Caki2 (cell line): ENCODE data around the gene GXYLT2. TPM values are rescaled to one million over a fixed set of nuclear protein-coding genes. Genes with fewer than 3 reads are reported as not detected.
A peak's percentile ranks its signal among the peaks of the same experiment; 100 is the strongest.
"Not testable (repeated sequence)": the region's sequence is repeated elsewhere in the genome, so short reads cannot be mapped to it uniquely, and the experiment has no call there.

Experiments
- DNase-seq: peaks from one replicate; pipeline ENCODE4 v3.0.0-alpha.2; 2015; ENCODE audit warnings: low read depth
- in situ Hi-C: cut with HindIII; loops from 2 replicates; pipeline ENCODE4 v1.10.0; 2016; ENCODE audit warnings: low sequenced_read_pairs, low pct_unique_long_range_greater_than_20kb, mixed read lengths
- total RNA-seq: library from RNA; depleted of rRNA; stranded (reverse); fragments of >200 nt; shearing (Covaris generic); gene quantifications from 2 replicates; pipeline ENCODE4 v1.2.3, GENCODE V29; 2014; ENCODE audit warnings: low replicate concordance

Gene GXYLT2
- total RNA-seq, 1 experiment from 2014 or later: 2.1 TPM

DNA sequence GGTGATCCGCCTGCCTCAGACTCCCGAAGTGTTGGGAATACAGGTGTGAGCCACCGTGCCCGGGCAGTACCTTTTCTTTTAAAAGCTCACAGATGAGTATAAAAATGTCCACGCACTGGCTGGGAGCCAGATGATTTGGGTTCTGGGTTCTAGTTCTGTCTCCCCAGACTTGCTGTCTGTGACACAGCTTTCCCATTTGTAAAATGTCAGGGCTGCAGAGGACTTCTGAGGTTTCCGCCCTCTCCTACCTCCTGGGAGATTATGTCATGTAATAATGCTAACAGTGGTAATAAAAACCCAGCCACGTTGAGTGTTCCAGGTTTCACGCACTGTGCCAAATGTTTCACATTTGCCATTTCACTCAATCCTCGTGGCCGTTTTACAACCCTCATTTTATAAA lies 107.5 kb downstream of the GXYLT2 start:
- in situ Hi-C loops: no loop called here

DNA sequence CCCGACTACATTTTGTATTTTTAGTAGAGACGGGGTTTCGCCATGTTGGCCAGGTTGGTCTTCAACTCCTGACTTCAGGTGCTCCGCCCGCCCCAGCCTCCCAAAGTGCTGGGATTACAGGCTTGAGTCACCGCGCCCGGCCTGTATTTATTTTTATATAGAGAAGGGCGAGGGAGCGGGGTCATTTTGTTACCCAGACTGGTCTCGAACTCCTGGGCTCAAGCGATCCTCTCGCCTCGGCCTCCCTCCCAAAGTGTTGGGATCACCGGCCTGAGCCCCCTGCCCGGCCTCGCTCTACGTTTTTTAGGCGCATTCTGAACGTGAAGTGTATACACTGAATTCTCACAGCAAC lies 108.3 kb downstream of the GXYLT2 start:
- DNase-seq: no peak
- in situ Hi-C loops: no loop called here

More for the DNA sequence above, 107.5 kb downstream of the GXYLT2 start:
- DNase-seq: no peak

DNA sequence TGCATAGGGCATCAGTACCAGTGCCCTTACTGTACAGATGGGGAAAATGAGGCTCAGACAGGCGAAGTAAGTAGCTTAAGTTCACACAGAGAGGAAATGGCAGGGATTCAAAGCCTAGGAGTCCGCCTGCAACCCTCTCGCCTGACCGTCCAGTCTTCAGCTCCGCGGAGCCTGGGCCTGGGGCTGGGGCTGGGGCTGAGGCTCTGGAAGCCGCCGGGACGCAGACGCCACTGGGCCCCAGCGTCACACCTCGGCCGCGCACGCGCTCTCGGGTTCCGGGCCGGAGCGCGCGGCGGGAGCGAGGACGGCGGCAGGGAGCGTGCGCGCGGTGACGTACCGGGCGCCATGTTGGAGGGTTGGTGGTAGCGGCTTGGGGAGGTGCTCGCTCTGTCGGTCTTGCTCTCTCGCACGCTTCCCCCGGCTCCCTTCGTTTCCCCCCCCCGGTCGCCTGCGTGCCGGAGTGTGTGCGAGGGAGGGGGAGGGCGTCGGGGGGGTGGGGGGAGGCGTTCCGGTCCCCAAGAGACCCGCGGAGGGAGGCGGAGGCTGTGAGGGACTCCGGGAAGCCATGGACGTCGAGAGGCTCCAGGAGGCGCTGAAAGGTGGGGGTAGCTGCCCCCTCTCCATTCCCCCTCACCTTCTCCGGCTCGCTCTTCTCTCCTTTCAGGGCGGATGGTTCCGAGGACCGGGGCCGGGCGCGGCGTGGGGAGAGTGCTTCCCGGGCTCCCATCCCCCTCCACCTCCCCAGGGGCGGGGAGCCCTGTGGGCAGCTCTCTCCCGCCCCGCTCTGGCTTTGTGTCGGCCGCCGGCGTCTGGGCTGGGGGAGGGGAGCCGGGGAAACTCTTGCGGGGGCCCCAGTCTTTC lies 108.9 kb downstream of the GXYLT2 start, which contains the start of gene PPP4R2:
PPP4R2 (plus strand) TSS at position 339 of the 861 bp plus-strand sequence; CDS start at position 566, 227 bp downstream.
- peak; percentile 85 for DNase-seq
- in situ Hi-C loops: no loop called here

DNA sequence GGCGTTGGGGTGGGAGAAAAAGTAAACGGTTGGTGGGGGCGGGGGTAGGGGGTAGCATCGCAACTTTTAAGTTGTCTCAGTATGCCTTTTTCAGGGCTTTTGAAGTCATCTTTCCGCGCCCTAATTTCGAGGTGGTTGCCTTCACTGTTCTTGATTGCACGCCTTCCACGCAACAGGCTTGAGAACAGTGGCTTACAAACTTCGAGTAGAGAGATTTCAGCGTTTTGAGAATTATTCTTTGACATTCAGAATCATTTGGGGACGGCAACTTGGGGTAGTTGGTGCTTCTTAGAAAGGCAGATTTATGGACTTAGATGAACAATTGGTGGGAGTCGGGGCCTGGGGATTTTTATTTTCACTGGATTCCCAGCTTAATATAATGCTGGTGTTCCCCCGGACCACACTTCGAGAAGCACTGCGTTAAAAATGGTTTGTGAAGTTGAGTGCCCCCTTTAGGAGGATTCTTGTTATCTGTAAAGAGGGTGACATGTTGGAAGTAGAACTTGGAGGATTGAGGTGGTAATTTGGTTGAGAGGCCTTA lies 109.6 kb downstream of the GXYLT2 start:
- in situ Hi-C loops: no loop called here
- peak; percentile 58 for DNase-seq

DNA sequence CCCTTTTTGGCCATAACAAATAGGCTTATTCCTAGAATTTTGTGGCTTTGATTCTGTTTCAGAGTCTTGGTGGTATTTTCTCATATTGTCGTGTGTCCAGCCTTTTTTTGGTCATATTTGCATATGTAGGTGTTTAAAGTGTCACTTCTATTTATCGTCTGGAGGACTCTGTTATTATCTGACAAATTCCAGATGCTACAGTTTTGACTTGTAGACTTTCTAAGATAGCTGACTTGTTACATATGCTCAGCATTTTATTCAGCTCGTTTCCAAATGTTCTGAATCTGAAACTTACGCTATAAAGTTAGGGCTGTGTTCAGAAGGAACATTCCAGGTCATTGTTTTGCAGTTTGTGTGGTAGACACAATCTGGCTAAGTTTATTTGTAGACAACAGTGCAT lies 110.6 kb downstream of the GXYLT2 start:
- DNase-seq: no peak
- in situ Hi-C loops: no loop called here

DNA sequence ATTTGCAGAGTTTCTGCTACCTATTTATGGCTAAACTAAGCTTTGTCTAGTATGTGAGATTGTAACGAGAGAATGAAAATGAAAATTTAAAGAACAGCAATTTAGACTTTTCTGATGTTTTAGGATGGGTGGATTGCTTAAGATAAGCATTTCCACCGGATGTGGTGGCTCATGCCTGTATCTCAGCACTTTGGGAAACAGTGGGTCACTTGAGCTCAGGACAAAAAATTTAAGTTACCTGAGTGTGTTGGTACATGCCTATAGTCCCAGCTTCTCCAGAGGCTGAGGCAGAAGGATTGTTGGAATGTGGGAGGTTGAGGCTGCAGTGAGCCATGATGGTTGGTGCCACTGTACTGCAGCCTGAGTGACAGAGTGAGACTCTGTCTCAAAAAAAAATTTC lies 112.1 kb downstream of the GXYLT2 start:
- no peak for DNase-seq
- in situ Hi-C loops: no loop called here

DNA sequence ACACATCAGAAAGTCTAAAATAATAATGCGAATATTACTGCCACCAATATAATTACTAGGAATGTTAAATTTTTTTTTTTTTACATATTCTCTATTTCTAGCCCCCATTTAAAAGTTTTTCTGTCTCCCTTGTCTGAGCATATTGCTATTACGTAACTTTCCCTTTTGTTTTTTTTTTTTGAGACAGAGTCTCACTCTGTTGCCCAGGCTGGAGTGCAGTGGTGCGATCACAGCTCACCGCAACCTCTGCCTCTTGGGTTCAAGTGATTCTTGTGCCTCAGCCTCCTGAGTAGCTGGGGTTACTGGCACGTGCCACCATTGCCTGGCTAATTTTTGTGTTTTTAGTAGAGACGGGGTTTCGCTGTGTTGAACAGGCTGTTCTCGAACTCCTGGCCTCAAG lies 115.2 kb downstream of the GXYLT2 start:
- in situ Hi-C loops: not testable (repeated sequence)

DNA sequence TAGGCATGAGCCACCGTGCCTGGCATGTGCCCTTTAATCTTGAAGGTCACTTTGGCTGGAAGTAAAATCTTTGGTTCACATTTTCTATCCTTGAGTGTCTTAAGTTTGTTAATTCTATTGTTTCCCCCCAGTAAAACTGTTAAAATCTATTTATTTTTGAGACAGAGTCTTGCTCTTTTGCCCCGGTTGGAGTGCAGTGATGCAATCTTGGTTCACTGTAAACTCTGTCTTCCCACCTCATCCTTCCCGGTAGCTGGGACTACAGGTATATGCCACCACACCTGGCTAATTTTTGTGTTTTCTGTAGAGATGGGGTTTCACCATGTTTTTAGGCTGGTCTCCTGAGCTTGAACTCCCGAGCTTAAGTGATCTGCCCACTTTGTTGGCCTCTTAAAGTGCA lies 116.5 kb downstream of the GXYLT2 start:
- in situ Hi-C loops: no loop called here
- DNase-seq: no peak

More for the DNA sequence above, 115.2 kb downstream of the GXYLT2 start:
- not testable (repeated sequence) for DNase-seq

DNA sequence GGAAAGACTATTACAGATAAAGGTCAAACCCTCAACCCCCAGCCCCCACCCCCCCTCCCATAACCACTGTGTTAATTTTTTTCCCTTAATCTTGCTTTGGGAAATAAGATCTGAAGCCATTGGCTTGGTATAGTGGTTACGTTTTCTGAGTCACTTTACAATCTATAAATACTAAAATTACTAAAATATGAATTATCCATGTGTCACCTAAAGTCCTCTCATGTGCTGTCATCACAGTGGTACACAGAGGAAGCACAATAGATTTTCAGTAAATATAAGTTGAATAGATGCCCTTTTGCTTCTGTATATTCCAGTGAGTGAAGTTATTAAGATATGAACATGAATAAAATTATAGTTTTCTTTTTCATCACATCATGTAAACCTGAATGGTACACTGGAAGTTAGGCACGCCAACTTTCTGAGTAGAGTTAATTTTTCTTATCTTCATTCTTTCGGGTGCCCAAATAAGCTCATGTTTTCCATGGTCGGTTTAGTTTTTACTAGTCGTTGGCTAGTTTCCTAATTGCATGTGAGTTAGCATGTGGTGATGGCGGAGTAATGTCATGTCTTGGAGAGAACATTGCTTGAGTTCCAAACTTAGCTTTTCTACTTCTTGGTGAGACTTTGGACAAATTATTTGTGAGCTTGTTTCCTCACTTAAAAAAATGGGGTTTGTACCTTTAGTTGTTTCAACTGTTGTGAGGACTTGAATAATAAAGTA lies 120.3 kb downstream of the GXYLT2 start:
- in situ Hi-C loops: no loop called here
- DNase-seq: no peak

DNA sequence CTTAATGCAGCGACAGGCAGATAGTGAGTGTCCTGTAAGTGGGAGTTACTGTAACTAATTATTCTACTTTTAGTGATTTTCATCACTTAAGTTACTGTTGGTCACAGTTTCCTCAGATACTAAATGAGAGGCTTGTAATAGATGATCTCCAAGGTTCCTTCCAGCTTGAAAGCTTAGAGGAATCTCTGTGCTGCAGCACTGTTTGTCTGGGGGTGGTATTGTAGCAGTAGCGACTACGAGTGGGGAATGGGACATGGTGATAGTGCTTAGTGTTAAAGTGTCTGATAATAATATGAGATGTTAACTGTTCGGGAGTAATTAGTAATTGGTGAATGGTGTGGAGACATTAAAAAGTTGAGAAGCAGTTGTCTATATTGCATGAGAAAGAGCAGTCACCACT lies 121.2 kb downstream of the GXYLT2 start:
- no peak for DNase-seq
- in situ Hi-C loops: no loop called here

DNA sequence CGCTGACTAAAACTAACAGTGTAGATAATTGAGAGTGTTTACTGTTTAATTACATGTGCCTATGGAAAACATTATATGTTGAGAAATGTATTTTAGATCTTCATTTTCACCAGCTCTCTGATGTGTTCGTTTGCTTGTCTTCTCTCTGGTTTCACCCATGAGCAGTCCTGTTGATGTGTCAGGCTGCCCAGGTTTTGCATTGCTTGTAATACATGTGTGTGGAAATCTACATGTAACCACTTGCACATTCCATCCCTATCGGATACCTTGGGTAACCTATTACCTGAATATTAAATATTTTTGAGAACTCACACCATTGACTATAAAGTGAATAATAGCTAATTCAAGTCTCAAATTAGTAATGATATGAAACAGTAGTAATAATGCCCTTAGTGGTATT lies 121.9 kb downstream of the GXYLT2 start:
- no peak for DNase-seq
- in situ Hi-C loops: no loop called here

DNA sequence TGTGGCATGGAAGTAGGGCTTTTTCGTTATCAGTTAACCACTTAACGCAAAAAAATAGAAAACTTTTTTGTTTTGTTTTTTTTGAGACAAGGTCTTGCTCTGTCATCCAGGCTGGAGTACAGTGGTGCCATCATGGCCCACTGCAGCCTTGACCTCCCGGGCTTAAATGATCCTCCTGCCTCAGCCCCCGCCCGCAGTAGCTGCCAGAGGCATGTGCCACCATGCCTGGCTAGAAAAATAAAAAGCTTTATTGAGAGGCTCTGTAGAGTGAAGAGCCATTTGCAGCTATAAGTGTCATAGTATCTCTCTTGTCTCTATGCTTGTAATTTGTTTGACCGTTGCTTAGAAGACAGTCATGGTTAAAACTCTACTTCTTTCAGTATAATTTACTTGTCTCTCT lies 122.3 kb downstream of the GXYLT2 start:
- in situ Hi-C loops: no loop called here
- no peak for DNase-seq

DNA sequence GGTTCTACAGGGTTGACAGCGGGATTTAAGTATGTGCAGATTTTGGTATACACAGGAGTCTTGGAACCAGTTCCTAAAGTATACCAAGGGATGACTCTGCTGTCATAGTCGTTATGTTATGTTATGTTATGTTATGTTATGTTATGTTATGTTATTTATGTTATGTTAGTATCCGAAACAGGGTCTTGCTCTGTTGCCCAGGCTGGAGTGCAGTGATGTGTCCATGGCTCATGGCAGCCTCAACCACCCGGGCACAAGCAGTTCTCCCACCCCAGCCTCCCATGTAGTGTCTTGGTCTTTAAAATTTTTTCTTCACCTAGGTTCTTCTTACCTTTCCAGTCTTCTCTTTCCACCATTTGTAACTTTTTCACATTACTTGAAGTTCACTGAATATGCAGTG lies 130.5 kb downstream of the GXYLT2 start:
- DNase-seq: no peak
- in situ Hi-C loops: no loop called here

DNA sequence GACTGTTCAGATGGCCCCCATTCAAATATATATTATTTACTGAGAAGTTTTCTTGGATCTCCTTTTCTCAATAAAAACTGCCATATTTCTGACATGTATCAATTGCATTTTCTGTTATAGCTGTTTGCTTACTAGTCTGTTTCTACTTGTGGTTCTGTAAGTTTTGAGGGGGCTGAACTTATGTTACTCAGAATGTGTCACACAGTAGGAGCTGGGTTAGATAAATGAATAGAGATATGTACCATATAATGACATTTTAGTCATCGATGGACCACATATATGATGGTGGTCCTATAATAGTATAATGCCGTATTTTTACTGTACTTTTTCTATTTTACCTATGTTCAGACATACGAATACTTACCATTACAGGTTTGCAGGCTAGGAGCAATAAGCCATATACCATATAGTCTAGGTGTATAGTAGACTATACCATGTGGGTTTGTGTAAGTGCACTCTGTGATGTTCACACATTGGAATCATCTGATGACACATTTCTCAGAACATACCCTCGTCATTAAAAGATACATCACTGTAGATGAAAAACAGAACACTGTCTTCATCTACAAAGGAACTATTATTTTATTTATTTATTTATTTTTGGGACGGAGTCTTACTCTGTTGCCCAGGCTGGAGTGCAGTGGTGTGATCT lies 131.1 kb downstream of the GXYLT2 start:
- DNase-seq: no peak
- in situ Hi-C loops: no loop called here

DNA sequence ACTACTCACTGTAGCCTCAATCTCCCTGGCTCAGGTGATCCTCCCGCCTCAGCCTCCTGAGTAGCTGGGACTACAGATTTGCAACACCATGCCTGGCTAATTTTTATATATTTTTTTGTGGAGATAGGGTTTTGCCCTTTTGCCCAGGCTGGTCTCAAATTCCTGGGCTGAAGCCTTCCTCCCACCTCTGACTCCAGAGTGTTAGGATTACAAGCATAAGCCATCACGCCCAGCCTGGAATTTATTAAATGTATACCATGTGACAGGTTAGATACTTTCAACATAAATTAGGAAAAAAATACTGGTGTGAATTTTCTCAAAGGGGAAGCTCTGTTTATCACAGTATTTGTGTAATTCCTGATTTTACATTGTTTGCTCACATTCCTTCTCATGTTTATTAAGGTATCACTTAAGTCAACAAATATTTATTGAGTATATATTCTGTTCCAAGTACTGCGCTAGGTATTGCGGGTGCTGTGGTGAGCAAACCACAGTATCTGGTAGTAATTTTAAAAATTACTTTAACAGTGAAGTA lies 133.5 kb downstream of the GXYLT2 start:
- in situ Hi-C loops: no loop called here
- no peak for DNase-seq

DNA sequence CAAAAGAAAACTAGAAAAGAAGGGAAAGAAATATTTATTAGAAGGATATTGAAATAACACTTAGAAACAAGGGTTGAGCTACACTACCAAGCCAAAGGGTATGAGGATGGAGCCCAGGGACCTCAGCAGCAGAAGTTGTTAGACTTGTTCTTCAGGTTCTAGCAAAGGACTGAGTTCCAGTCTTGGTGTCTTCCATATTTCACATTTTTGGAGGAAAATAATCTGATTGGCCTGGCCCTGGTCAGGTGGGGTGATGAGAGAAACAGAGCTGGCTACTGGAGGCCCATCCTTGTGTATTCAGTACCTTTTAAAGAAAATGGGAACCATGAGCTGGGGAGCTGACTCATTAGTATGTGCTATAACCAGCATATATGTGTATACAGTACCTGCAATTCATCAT lies 137.0 kb downstream of the GXYLT2 start:
- no peak for DNase-seq
- in situ Hi-C loops: no loop called here

DNA sequence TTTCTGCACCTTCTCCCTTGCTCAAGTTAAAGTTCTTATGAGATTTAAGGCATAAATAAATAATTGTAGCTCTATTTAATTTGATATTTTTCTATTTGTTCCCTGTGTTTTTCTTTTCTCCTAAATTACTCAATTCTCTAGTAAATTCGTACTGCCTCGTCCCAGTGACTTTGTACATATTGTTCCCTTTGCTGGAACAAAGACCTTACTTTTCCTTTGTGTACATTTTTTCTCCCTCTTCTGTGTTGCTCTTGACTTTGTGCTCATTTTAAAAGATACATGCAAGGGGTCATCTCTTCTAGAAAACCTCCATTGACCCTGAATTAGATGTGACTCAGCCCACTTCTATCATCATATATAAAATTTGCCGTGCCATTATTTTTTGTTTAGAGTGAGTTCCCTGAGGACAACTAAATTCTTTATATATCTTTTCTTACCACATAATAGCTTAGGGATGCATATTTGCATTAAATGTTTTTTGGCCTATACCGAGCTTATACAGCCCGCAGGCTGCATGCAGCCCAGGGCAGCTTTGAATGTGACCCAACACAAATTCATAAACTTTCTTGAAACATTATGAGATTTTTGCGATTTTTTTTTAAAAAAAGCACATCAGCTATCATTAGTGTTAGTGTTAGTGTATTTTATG lies 138.4 kb downstream of the GXYLT2 start:
- no peak for DNase-seq
- in situ Hi-C loops: no loop called here
